ENCODE data around the gene MBD4.

- no peak for TF ChIP-seq EZH2 (IDR thresholded peaks at IDR 0.05; ENCODE audit: low read depth, unreplicated experiment)
- TF ChIP-seq CTCF (conservative IDR thresholded peaks at IDR 0.05; ENCODE audit: low read depth in 2 of 2), result no peak
- TF ChIP-seq, protein P1, sequence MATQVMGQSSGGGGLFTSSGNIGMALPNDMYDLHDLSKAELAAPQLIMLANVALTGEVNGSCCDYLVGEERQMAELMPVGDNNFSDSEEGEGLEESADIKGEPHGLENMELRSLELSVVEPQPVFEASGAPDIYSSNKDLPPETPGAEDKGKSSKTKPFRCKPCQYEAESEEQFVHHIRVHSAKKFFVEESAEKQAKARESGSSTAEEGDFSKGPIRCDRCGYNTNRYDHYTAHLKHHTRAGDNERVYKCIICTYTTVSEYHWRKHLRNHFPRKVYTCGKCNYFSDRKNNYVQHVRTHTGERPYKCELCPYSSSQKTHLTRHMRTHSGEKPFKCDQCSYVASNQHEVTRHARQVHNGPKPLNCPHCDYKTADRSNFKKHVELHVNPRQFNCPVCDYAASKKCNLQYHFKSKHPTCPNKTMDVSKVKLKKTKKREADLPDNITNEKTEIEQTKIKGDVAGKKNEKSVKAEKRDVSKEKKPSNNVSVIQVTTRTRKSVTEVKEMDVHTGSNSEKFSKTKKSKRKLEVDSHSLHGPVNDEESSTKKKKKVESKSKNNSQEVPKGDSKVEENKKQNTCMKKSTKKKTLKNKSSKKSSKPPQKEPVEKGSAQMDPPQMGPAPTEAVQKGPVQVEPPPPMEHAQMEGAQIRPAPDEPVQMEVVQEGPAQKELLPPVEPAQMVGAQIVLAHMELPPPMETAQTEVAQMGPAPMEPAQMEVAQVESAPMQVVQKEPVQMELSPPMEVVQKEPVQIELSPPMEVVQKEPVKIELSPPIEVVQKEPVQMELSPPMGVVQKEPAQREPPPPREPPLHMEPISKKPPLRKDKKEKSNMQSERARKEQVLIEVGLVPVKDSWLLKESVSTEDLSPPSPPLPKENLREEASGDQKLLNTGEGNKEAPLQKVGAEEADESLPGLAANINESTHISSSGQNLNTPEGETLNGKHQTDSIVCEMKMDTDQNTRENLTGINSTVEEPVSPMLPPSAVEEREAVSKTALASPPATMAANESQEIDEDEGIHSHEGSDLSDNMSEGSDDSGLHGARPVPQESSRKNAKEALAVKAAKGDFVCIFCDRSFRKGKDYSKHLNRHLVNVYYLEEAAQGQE (IDR thresholded peaks at IDR 0.05; ENCODE audit: unreplicated experiment), result no peak
- no peak for TF ChIP-seq ETS1 (IDR thresholded peaks at IDR 0.05)
- no peak for TF ChIP-seq POLR2AphosphoS5 (IDR thresholded peaks at IDR 0.05; ENCODE audit: low read depth)
- no peak for TF ChIP-seq EZH2phosphoT487 (IDR thresholded peaks at IDR 0.05; ENCODE audit: unreplicated experiment)
- no peak for TF ChIP-seq CREB1 (CRISPR knock-in tag; IDR thresholded peaks at IDR 0.05; ENCODE audit: low read depth)
- TF ChIP-seq ZNF331 (CRISPR knock-in tag; IDR thresholded peaks at IDR 0.05; ENCODE audit: low read depth), result no peak
- TF ChIP-seq JUNB (IDR thresholded peaks at IDR 0.05; ENCODE audit: unreplicated experiment), result no peak
- TF ChIP-seq ZNF114 (CRISPR knock-in tag; IDR thresholded peaks at IDR 0.05), result no peak
- no peak for TF ChIP-seq ZNF462 (CRISPR knock-in tag; IDR thresholded peaks at IDR 0.05)
- TF ChIP-seq NANOG (IDR thresholded peaks at IDR 0.05; ENCODE audit: borderline replicate concordance), result no peak
Measured at GRCh38 chr3:129473769-129474152, 34.0 kb upstream of the MBD4 start.
